HEK293 (cell line): ENCODE measurements around the gene PDCD4.

Experiments
- AEBP2 ChIP-seq: fragments of 450-650 bp; formaldehyde crosslinking; IDR thresholded peaks from 2 replicates; pipeline ENCODE4 v1.5.1; 2016; ENCODE audit warnings: missing biosample characterization, missing genetic modification characterization, borderline replicate concordance
- BCL11B ChIP-seq: fragments of 450-650 bp; formaldehyde crosslinking; IDR thresholded peaks from 2 replicates; pipeline ENCODE4 v1.5.1; 2016; ENCODE audit warnings: low read depth, missing biosample characterization, missing genetic modification characterization
- CTCF ChIP-seq: fragments of 450-650 bp; formaldehyde crosslinking; IDR thresholded peaks from 2 replicates; pipeline ENCODE4 v1.5.1; 2016; ENCODE audit warnings: missing biosample characterization, missing genetic modification characterization
- OSR2 ChIP-seq: fragments of 450-650 bp; formaldehyde crosslinking; IDR thresholded peaks from 2 replicates; pipeline ENCODE4 v1.5.1; 2016; ENCODE audit warnings: missing biosample characterization, missing genetic modification characterization
- PRDM2 ChIP-seq: fragments of 450-650 bp; formaldehyde crosslinking; IDR thresholded peaks from 2 replicates; pipeline ENCODE4 v1.5.1; 2016; ENCODE audit warnings: missing biosample characterization, missing genetic modification characterization, borderline replicate concordance
- SP7 ChIP-seq: fragments of 450-650 bp; formaldehyde crosslinking; IDR thresholded peaks from 2 replicates; pipeline ENCODE4 v1.5.1; 2016; ENCODE audit warnings: missing biosample characterization, missing genetic modification characterization
- TRIM28 ChIP-seq: IDR thresholded peaks from 2 replicates; pipeline ENCODE4 v1.6.1; 2011; ENCODE audit warnings: low read length, control low read depth, borderline replicate concordance
- YY2 ChIP-seq: fragments of 450-650 bp; formaldehyde crosslinking; IDR thresholded peaks from 2 replicates; pipeline ENCODE4 v1.5.1; 2016; ENCODE audit warnings: missing biosample characterization, missing genetic modification characterization
- ZFP41 ChIP-seq: fragments of 450-650 bp; formaldehyde crosslinking; IDR thresholded peaks from 2 replicates; pipeline ENCODE4 v1.5.1; 2016; ENCODE audit warnings: missing biosample characterization, missing genetic modification characterization, borderline replicate concordance
- ZFP69B ChIP-seq: fragments of 450-650 bp; formaldehyde crosslinking; IDR thresholded peaks from 2 replicates; pipeline ENCODE4 v1.5.1; 2016; ENCODE audit warnings: missing biosample characterization, missing genetic modification characterization
- ZNF155 ChIP-seq: fragments of 450-650 bp; formaldehyde crosslinking; IDR thresholded peaks from 2 replicates; pipeline ENCODE4 v1.5.1; 2016; ENCODE audit warnings: missing biosample characterization, missing genetic modification characterization
- ZNF239 ChIP-seq: fragments of 450-650 bp; formaldehyde crosslinking; IDR thresholded peaks from 2 replicates; pipeline ENCODE4 v1.5.1; 2016; ENCODE audit warnings: missing biosample characterization, missing genetic modification characterization
- ZNF311 ChIP-seq: fragments of 450-650 bp; formaldehyde crosslinking; IDR thresholded peaks from 2 replicates; pipeline ENCODE4 v1.5.1; 2017; ENCODE audit warnings: missing biosample characterization, missing genetic modification characterization, borderline replicate concordance
- ZNF341 ChIP-seq: fragments of 450-650 bp; formaldehyde crosslinking; IDR thresholded peaks from 2 replicates; pipeline ENCODE4; 2016; ENCODE audit warnings: low read depth, missing biosample characterization, missing genetic modification characterization
- ZNF362 ChIP-seq: fragments of 450-650 bp; formaldehyde crosslinking; IDR thresholded peaks from 2 replicates; pipeline ENCODE4 v1.5.1; 2016; ENCODE audit warnings: missing biosample characterization, missing genetic modification characterization
- ZNF366 ChIP-seq: fragments of 450-650 bp; formaldehyde crosslinking; conservative IDR thresholded peaks from 2 replicates; pipeline ENCODE4 v1.5.1; 2016; ENCODE audit warnings: missing biosample characterization, missing genetic modification characterization
- ZNF394 ChIP-seq: fragments of 450-650 bp; formaldehyde crosslinking; IDR thresholded peaks from 2 replicates; pipeline ENCODE4 v1.5.1; 2016; ENCODE audit warnings: missing biosample characterization, missing genetic modification characterization, mild to moderate bottlenecking, moderate library complexity, borderline replicate concordance
- ZNF426 ChIP-seq: fragments of 450-650 bp; formaldehyde crosslinking; IDR thresholded peaks from 2 replicates; pipeline ENCODE4 v1.5.1; 2017; ENCODE audit warnings: missing biosample characterization, missing genetic modification characterization, mild to moderate bottlenecking, inconsistent platforms, moderate library complexity
- ZNF473 ChIP-seq: fragments of 450-650 bp; formaldehyde crosslinking; IDR thresholded peaks from 2 replicates; pipeline ENCODE4 v1.5.1; 2017; ENCODE audit warnings: missing biosample characterization, missing genetic modification characterization
- ZNF514 ChIP-seq: fragments of 450-650 bp; formaldehyde crosslinking; IDR thresholded peaks from 2 replicates; pipeline ENCODE4 v1.5.1; 2016; ENCODE audit warnings: missing biosample characterization, missing genetic modification characterization
- ZNF549 ChIP-seq: fragments of 450-650 bp; IDR thresholded peaks from 2 replicates; pipeline ENCODE4 v1.5.1; 2018; ENCODE audit warnings: missing biosample characterization, missing genetic modification characterization, mild to moderate bottlenecking, inconsistent platforms, moderate library complexity
- ZNF555 ChIP-seq: fragments of 450-650 bp; formaldehyde crosslinking; conservative IDR thresholded peaks from 2 replicates; pipeline ENCODE4 v1.5.1; 2017; ENCODE audit warnings: missing biosample characterization, mild to moderate bottlenecking, missing genetic modification characterization, inconsistent platforms
- ZNF600 ChIP-seq: fragments of 450-650 bp; formaldehyde crosslinking; IDR thresholded peaks from 2 replicates; pipeline ENCODE4 v1.5.1; 2016; ENCODE audit warnings: missing biosample characterization, missing genetic modification characterization
- ZNF610 ChIP-seq: fragments of 450-650 bp; formaldehyde crosslinking; IDR thresholded peaks from 2 replicates; pipeline ENCODE4 v1.5.1; 2016; ENCODE audit warnings: missing biosample characterization, missing genetic modification characterization, borderline replicate concordance
- ZNF624 ChIP-seq: fragments of 450-650 bp; formaldehyde crosslinking; IDR thresholded peaks from 2 replicates; pipeline ENCODE4 v1.5.1; 2017; ENCODE audit warnings: missing biosample characterization, missing genetic modification characterization
- ZNF747 ChIP-seq: fragments of 450-650 bp; formaldehyde crosslinking; IDR thresholded peaks from 2 replicates; pipeline ENCODE4 v1.5.1; 2016; ENCODE audit warnings: missing biosample characterization, missing genetic modification characterization
- ZNF76 ChIP-seq: fragments of 450-650 bp; formaldehyde crosslinking; IDR thresholded peaks from 2 replicates; pipeline ENCODE4; 2016; ENCODE audit warnings: low read depth, missing biosample characterization, missing genetic modification characterization, borderline replicate concordance
- ZSCAN4 ChIP-seq: fragments of 450-650 bp; formaldehyde crosslinking; IDR thresholded peaks from 2 replicates; pipeline ENCODE4 v1.5.1; 2017; ENCODE audit warnings: missing biosample characterization, missing genetic modification characterization
- ZXDB ChIP-seq: fragments of 450-650 bp; formaldehyde crosslinking; IDR thresholded peaks from 2 replicates; pipeline ENCODE4 v1.5.1; 2016; ENCODE audit warnings: missing biosample characterization, missing genetic modification characterization

PDCD4 gene

GRCh38 chr10:110916554-110917346 lies 45.0 kb downstream of the PDCD4 start (continued):
- TF ChIP-seq PRDM2 (tag by site-specific recombination) = no peak
- peak; percentile 98 for TF ChIP-seq SP7 (tag by site-specific recombination)
- TF ChIP-seq ZNF366 (tag by site-specific recombination) = peak; percentile 91
- TF ChIP-seq ZNF514 = no peak
- TF ChIP-seq ZNF362 = peak; percentile 94
- peak; percentile 97 for TF ChIP-seq TRIM28
- no peak; the same call in 1 of the 2 replicates for TF ChIP-seq BCL11B
- no peak for TF ChIP-seq AEBP2 (tag by site-specific recombination)
- TF ChIP-seq CTCF (tag by site-specific recombination) = no peak
- 0 out of 2 replicates have a peak, but pooled peaks have one; percentile 36 for TF ChIP-seq ZNF76
- no peak for TF ChIP-seq ZFP41 (tag by site-specific recombination)
- no peak for TF ChIP-seq ZNF155 (tag by site-specific recombination)
- no peak for TF ChIP-seq ZNF473 (tag by site-specific recombination)
- TF ChIP-seq ZNF549 = no peak
- TF ChIP-seq ZNF624 (tag by site-specific recombination) = no peak
- no peak for TF ChIP-seq ZNF341 (tag by site-specific recombination)
- TF ChIP-seq ZFP69B = peak; percentile 98
- peak; percentile 96 for TF ChIP-seq ZNF600 (tag by site-specific recombination)
- TF ChIP-seq ZNF555 (tag by site-specific recombination) = no peak
- no peak for TF ChIP-seq ZNF311
- TF ChIP-seq ZNF394 = peak; percentile 68; the same call in 1 of the 2 replicates
- TF ChIP-seq ZNF747 (tag by site-specific recombination) = no peak
- peak; percentile 95 for TF ChIP-seq ZXDB (tag by site-specific recombination)
- TF ChIP-seq YY2 = no peak
- TF ChIP-seq ZNF426 (tag by site-specific recombination) = no peak
- 0 out of 2 replicates have a peak, but pooled peaks have one; percentile 71 for TF ChIP-seq ZNF610 (tag by site-specific recombination)
- TF ChIP-seq ZNF239 (tag by site-specific recombination) = no peak
- peak; percentile 99 for TF ChIP-seq OSR2
- peak; percentile 70 for TF ChIP-seq ZSCAN4 (tag by site-specific recombination)
